ENCODE measurements around the gene FANCC.

The FANCC gene

GRCh38 chr9:95084254-95084934 is 233.1 kb downstream of the FANCC start:
- Histone ChIP-seq H3K27ac (ENCODE audit: low read depth, low read length) (peak overlapping the region; percentile 69), H3K27me3 (ENCODE audit: control insufficient read depth in 1 of 2, insufficient read depth in 2 of 2, low read length in 2 of 2) (no peaks in the 10 kb centered on the region), H3K4me1 (ENCODE audit: insufficient read depth, low read length) (peaks cover 85% of the 10 kb centered on the region), H3K9me3 (ENCODE audit: low read length) (no peaks in the 10 kb centered on the region), H3K9ac (ENCODE audit: low read length) (no peak overlapping the region), H3K36me3 (ENCODE audit: insufficient read depth, low read length) (peaks cover 49% of the 10 kb centered on the region), H3K4me3 (ENCODE audit: low read depth in 1 of 2, low read length in 2 of 2) (no peak overlapping the region)

- Histone ChIP-seq H3K27me3 (ENCODE audit: control insufficient read depth in 1 of 2, insufficient read depth in 2 of 2, low read length in 2 of 2) (no peaks in the 10 kb centered on the region), H3K9ac (ENCODE audit: low read length) (peak overlapping the region; percentile 4), H3K36me3 (ENCODE audit: insufficient read depth, low read length) (peaks cover 49% of the 10 kb centered on the region), H3K4me3 (ENCODE audit: low read depth in 1 of 2, low read length in 2 of 2) (no peak overlapping the region), H3K9me3 (ENCODE audit: low read length) (no peaks in the 10 kb centered on the region), H3K4me1 (ENCODE audit: insufficient read depth, low read length) (peaks cover 85% of the 10 kb centered on the region), H3K27ac (ENCODE audit: low read depth, low read length) (peak overlapping the region; percentile 45)
Measured at GRCh38 chr9:95083086-95083768, 234.3 kb downstream of the FANCC start.

- peaks cover 49% of the 10 kb centered on the region for H3K36me3 ChIP-seq (ENCODE audit: insufficient read depth, low read length)
- H3K9ac ChIP-seq (ENCODE audit: low read length) = peak overlapping the region; percentile 31
- peak overlapping the region; percentile 84 for H3K27ac ChIP-seq (ENCODE audit: low read depth, low read length)
Measured at GRCh38 chr9:95082401-95083084, 235.0 kb downstream of the FANCC start.

GRCh38 chr9:95081998-95082397 is 235.5 kb downstream of the FANCC start:
- peaks cover 90% of the 10 kb centered on the region for H3K4me1 ChIP-seq (ENCODE audit: insufficient read depth, low read length)
- peaks cover 49% of the 10 kb centered on the region for H3K36me3 ChIP-seq (ENCODE audit: insufficient read depth, low read length)
- H3K27ac ChIP-seq (ENCODE audit: low read depth, low read length) = peak overlapping the region; percentile 84
- H3K4me3 ChIP-seq (ENCODE audit: low read depth in 1 of 2, low read length in 2 of 2) = no peak overlapping the region
- H3K9ac ChIP-seq (ENCODE audit: low read length) = no peak overlapping the region
- H3K27me3 ChIP-seq (ENCODE audit: control insufficient read depth in 1 of 2, insufficient read depth in 2 of 2, low read length in 2 of 2) = no peaks in the 10 kb centered on the region
- no peaks in the 10 kb centered on the region for H3K9me3 ChIP-seq (ENCODE audit: low read length)

More at GRCh38 chr9:95082401-95083084, 235.0 kb downstream of the FANCC start:
- no peak overlapping the region for H3K4me3 ChIP-seq (ENCODE audit: low read depth in 1 of 2, low read length in 2 of 2)
- no peaks in the 10 kb centered on the region for H3K27me3 ChIP-seq (ENCODE audit: control insufficient read depth in 1 of 2, insufficient read depth in 2 of 2, low read length in 2 of 2)
- H3K9me3 ChIP-seq (ENCODE audit: low read length) = no peaks in the 10 kb centered on the region
- H3K4me1 ChIP-seq (ENCODE audit: insufficient read depth, low read length) = peaks cover 87% of the 10 kb centered on the region

- peak overlapping the region; percentile 84 for H3K27ac ChIP-seq (ENCODE audit: low read depth, low read length)
- H3K9me3 ChIP-seq (ENCODE audit: low read length) = no peaks in the 10 kb centered on the region
- peaks cover 45% of the 10 kb centered on the region for H3K36me3 ChIP-seq (ENCODE audit: insufficient read depth, low read length)
- no peak overlapping the region for H3K4me3 ChIP-seq (ENCODE audit: low read depth in 1 of 2, low read length in 2 of 2)
- no peaks in the 10 kb centered on the region for H3K27me3 ChIP-seq (ENCODE audit: control insufficient read depth in 1 of 2, insufficient read depth in 2 of 2, low read length in 2 of 2)
- H3K4me1 ChIP-seq (ENCODE audit: insufficient read depth, low read length) = peaks cover 89% of the 10 kb centered on the region
- no peak overlapping the region for H3K9ac ChIP-seq (ENCODE audit: low read length)
Measured at GRCh38 chr9:95080961-95081647, 236.4 kb downstream of the FANCC start.

- H3K9me3 ChIP-seq (ENCODE audit: low read length) = no peaks in the 10 kb centered on the region
- no peaks in the 10 kb centered on the region for H3K27me3 ChIP-seq (ENCODE audit: control insufficient read depth in 1 of 2, insufficient read depth in 2 of 2, low read length in 2 of 2)
- H3K36me3 ChIP-seq (ENCODE audit: insufficient read depth, low read length) = peaks cover 48% of the 10 kb centered on the region
- peaks cover 91% of the 10 kb centered on the region for H3K4me1 ChIP-seq (ENCODE audit: insufficient read depth, low read length)
- H3K4me3 ChIP-seq (ENCODE audit: low read depth in 1 of 2, low read length in 2 of 2) = no peak overlapping the region
- peak overlapping the region; percentile 53 for H3K27ac ChIP-seq (ENCODE audit: low read depth, low read length)
- no peak overlapping the region for H3K9ac ChIP-seq (ENCODE audit: low read length)
Measured at GRCh38 chr9:95079461-95079860, 238.0 kb downstream of the FANCC start.

GRCh38 chr9:95078939-95079338 is 238.6 kb downstream of the FANCC start:
- Histone ChIP-seq H3K36me3 (ENCODE audit: insufficient read depth, low read length) (peaks cover 53% of the 10 kb centered on the region), H3K9ac (ENCODE audit: low read length) (no peak overlapping the region), H3K9me3 (ENCODE audit: low read length) (no peaks in the 10 kb centered on the region), H3K4me1 (ENCODE audit: insufficient read depth, low read length) (peaks cover 94% of the 10 kb centered on the region), H3K4me3 (ENCODE audit: low read depth in 1 of 2, low read length in 2 of 2) (no peak overlapping the region), H3K27ac (ENCODE audit: low read depth, low read length) (peak overlapping the region; percentile 53), H3K27me3 (ENCODE audit: control insufficient read depth in 1 of 2, insufficient read depth in 2 of 2, low read length in 2 of 2) (no peaks in the 10 kb centered on the region)

- Histone ChIP-seq H3K36me3 (ENCODE audit: insufficient read depth, low read length) (peaks cover 51% of the 10 kb centered on the region), H3K4me1 (ENCODE audit: insufficient read depth, low read length) (peaks cover 93% of the 10 kb centered on the region), H3K4me3 (ENCODE audit: low read depth in 1 of 2, low read length in 2 of 2) (no peak overlapping the region), H3K9me3 (ENCODE audit: low read length) (no peaks in the 10 kb centered on the region), H3K9ac (ENCODE audit: low read length) (no peak overlapping the region), H3K27ac (ENCODE audit: low read depth, low read length) (peak overlapping the region; percentile 53), H3K27me3 (ENCODE audit: control insufficient read depth in 1 of 2, insufficient read depth in 2 of 2, low read length in 2 of 2) (no peaks in the 10 kb centered on the region)
Measured at GRCh38 chr9:95078511-95078910, 239.0 kb downstream of the FANCC start.

- H3K27me3 ChIP-seq (ENCODE audit: control insufficient read depth in 1 of 2, insufficient read depth in 2 of 2, low read length in 2 of 2) = no peaks in the 10 kb centered on the region
- no peak overlapping the region for H3K4me3 ChIP-seq (ENCODE audit: low read depth in 1 of 2, low read length in 2 of 2)
- H3K9ac ChIP-seq (ENCODE audit: low read length) = no peak overlapping the region
- peak overlapping the region; percentile 87 for H3K27ac ChIP-seq (ENCODE audit: low read depth, low read length)
- H3K9me3 ChIP-seq (ENCODE audit: low read length) = no peaks in the 10 kb centered on the region
- peaks cover 90% of the 10 kb centered on the region for H3K4me1 ChIP-seq (ENCODE audit: insufficient read depth, low read length)
- peaks cover 44% of the 10 kb centered on the region for H3K36me3 ChIP-seq (ENCODE audit: insufficient read depth, low read length)
Measured at GRCh38 chr9:95077766-95078370, 239.6 kb downstream of the FANCC start.

- Histone ChIP-seq H3K4me1 (ENCODE audit: insufficient read depth, low read length) (peaks cover 90% of the 10 kb centered on the region), H3K9ac (ENCODE audit: low read length) (no peak overlapping the region), H3K27me3 (ENCODE audit: control insufficient read depth in 1 of 2, insufficient read depth in 2 of 2, low read length in 2 of 2) (no peaks in the 10 kb centered on the region), H3K36me3 (ENCODE audit: insufficient read depth, low read length) (peaks cover 38% of the 10 kb centered on the region), H3K27ac (ENCODE audit: low read depth, low read length) (peak overlapping the region; percentile 87), H3K9me3 (ENCODE audit: low read length) (no peaks in the 10 kb centered on the region), H3K4me3 (ENCODE audit: low read depth in 1 of 2, low read length in 2 of 2) (no peak overlapping the region)
Measured at GRCh38 chr9:95077053-95077765, 240.3 kb downstream of the FANCC start.
